Measurements from ENCODE around the gene DARS1. TPM values are rescaled to one million over a fixed set of nuclear protein-coding genes. Genes with fewer than 3 reads are reported as not detected.
"Not testable (repeated sequence)": the region's sequence is repeated elsewhere in the genome, so short reads cannot be mapped to it uniquely, and the experiment has no call there.

DARS1 gene
- total RNA-seq, 2 donors from 2014 or later, result 37.9 to 41.7 TPM

DNA sequence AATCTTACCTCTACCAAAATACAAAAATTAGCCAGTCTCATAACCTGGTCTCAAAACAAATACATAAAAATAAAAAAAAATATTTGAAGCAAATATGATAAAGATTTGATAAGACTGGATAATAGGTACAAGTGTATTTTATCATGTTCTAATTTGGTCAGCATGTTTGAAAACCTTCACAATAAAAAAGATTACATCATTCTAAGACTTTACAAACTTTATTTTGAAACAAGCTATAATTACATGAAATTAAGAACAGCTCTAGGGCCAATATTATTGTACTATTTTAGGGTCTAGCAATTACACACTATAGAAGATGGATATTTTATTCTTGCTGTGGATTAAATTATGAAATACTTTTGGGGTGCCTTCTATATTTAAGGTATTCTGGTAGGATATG, 79.7 kb downstream of the DARS1 start:
- ATAC-seq (no peak), DNase-seq (no peak)
- intact Hi-C loops (cut with DNase I, micrococcal nuclease), result no loop called here

DNA sequence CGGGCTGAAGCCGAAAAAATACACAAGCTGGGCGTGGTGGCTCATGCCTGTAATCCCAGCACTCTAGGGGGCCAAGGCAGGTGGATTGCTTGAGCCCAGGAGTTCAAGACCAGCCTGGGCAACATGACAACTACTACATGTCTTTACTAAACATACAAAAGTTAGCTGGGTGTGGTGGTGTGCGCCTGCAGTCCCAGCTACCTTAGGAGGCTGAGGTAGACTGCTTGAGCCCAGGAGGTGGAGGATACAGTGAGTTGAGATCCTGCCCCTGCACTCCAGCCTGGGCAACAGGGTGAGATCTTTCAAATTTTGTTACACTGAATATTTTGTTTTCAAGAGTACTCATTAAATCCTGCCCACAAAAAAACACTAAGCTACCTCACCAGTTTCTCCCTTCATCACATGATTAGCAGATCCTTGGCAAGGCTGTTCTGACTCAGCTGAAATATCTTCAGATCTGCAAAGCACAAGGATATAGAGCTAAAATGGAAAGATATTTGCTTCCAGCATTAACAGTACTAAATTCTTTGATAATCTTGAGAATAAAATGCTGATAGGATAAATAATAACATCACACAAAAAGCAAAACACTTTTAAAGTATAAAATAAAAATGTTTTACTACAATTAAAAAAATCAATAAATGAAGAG, 81.0 kb downstream of the DARS1 start:
- no peak for DNase-seq
- intact Hi-C loops (cut with DNase I, micrococcal nuclease), result no loop called here
- ATAC-seq, result peak; percentile 14

DNA sequence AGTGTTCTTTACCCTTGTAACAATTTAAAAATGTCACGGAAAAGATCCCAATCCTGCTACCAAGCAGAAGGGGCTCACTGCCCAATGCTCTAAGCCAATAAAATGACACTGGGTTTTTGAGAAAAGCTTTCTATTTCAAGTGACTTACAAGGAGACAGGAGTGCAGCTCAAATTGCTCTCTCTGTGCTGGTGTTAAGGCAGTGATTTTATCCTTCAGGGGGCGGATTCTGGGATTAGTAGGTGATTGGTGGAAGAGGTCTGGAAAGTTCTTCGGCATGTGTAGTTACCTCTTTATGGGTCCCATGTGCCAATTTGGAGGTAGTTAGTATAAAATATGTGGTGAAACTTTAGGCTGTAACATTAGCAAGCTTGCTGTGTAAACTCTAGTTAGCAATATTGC, 81.8 kb downstream of the DARS1 start:
- ATAC-seq (no peak), DNase-seq (no peak)
- intact Hi-C loops (cut with DNase I, micrococcal nuclease), result no loop called here

DNA sequence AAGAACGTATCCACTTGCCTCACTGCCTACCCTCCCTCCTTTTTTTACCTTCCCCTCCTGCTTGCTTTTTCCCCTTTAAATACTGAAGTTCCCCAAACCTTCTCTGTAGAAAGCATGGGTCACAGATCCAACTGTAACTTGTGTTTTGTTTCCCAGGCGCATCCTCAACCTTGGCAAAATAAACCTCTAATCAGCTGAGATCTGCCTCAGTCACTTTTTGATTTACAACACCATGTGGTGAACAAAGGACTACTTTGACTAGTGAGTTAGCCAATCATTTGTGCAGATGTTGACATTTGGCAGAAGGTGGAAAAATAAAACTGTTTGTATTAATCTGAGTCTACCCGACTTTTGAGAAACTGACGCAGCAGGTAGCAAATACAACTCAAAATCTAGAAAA, 85.9 kb downstream of the DARS1 start:
- intact Hi-C loops (cut with DNase I, micrococcal nuclease), result no loop called here
- ATAC-seq (no peak), DNase-seq (no peak)

DNA sequence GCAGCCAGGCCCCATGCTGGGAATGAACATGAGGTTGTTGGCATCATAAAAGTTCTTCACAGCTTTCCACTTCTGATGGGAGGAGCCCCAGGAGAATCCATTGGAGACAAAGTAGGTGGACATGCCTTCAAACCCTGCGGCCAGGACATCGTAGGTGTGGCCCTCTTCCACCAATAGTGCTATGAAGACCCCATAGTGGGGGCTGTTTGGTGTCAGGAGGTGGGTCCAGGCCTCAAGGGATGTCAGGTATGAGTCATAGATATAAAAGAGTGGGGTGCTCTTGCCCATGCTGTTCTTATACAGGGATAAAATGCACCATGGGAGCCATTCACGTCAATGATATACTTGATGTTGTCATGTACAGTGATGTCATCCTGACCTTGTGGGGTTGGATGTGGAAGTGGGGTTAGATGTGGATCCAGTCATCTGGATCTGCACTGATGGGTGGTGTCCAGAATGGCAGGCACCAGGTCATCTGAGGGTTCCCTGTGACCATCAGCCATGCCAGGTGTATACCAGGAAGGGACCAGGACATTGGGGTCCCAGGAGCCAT, 87.1 kb downstream of the DARS1 start:
- ATAC-seq (no peak), DNase-seq (no peak)
- intact Hi-C loops (cut with DNase I, micrococcal nuclease), result no loop called here

DNA sequence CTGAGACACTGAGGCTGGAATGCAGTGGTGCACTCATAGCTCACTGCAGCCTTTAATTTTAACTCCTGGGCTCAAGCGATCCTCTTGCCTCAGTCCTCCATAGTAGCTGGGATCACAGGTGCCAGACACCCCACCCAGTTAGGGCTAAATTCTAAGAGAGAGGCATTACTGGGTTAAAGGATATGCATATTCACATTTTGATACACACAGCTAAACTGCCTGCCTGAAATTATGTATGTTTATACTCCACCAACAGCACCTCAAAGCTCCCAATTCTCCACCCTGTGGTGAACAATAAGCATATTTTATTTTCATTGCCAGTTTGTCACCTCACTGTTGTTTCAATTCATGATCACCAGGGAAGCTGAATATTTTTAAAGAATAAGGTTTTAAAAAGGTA, 90.5 kb downstream of the DARS1 start:
- DNase-seq (no peak), ATAC-seq (no peak)
- intact Hi-C loops (cut with DNase I, micrococcal nuclease), result no loop called here

DNA sequence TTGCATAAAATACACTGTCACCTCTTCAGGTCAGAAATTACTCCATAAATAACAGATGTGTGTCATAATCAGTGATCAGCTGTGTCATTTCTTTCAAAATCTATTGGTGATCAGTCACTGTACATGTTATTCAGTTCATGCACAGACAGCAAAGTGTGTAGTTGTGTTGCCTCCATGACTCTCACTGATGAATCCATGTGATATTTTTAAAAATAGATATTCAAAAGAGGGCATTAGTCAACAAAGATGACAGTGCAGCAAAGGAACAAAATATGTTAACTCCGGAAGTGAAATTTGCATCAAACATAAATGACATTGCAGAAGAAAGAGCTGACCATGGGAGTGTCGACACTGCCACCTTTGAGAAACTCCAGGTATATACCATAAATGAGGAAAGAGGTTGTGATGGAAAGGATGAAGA, 92.0 kb downstream of the DARS1 start:
- DNase-seq, result no peak
- ATAC-seq, result no peak
- intact Hi-C loops (cut with DNase I, micrococcal nuclease), result no loop called here

DNA sequence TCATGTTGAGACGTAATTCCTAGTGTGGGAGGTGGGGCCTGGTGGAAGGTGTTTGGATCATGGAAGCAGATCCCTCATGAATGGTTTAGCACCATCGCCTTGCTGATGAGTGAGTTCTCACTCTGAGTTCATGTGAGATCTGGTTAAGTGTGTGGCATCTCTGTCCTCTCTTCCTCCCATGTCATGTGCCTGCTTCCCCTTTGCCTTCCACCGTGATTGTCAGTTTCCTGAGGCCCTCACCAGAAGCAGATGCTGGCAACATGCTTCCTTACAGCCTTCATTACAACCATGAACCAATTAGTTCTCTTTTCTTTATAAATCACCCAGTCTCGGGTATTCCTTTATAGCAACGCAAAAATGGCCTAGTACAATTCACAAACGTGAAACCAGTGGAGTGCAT, 94.6 kb downstream of the DARS1 start:
- ATAC-seq (no peak), DNase-seq (no peak)
- intact Hi-C loops (cut with DNase I, micrococcal nuclease), result no loop called here

DNA sequence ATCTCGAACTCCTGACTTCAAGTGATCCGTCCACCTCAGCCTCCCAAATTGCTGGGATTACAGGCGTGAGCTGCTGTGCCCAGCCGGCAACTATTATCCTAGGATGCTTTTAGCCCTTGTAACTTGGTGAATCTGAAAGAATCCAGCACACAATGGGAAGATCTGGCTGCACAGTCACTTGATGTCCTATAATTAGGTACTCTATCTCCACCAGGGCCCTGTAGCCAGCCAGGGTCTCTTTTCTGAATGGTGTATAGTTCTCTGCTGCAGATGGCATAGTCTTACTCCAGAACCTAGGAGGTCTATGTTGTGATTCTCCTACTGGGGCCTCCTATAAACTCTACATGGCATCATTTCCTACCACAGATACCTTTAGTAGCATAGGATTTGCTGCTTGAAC, 95.3 kb downstream of the DARS1 start:
- no peak for ATAC-seq
- intact Hi-C loops (cut with DNase I, micrococcal nuclease), result no loop called here

DNA sequence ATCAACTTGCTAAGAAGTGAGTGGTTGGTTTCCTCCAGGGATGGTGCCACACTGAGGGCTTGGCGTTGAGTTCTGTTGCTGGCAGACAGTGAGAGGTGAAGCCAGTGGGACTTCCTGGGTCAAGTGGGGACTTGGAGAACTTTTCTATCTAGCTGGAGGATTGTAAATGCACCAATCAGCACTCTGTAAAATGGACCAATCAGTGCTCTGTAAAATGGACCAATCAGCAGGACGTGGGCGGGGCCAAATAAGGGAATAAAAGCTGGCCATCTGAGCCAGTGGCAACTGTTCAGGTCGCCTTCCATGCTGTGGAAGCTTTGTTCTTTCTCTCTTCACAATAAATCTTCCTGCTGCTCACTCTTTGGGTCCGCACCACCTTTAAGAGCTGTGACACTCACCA, 96.8 kb downstream of the DARS1 start:
- intact Hi-C loops (cut with DNase I, micrococcal nuclease); ATAC-seq; DNase-seq: not testable (repeated sequence)

More for the DNA sequence above, 95.3 kb downstream of the DARS1 start:
- DNase-seq, result no peak

DNA sequence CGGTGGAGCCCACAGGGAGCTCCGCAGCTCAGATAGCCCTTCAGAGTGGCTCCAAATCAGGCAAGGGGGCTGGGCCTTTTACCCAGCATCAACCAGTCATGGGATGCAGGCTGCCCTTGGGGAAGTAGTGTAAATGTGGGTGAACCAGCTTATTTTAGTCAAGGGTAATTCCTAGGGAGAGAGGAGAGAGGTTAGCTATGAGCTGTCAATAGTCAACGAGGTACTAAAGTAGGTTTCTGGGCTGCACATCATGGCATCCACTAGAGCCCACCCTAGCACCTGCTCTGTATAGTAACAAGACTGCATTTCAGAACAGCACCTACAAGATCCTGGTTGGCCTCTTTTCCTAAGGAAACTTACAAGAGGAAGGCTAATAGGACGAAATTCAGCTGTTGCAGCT, 99.7 kb downstream of the DARS1 start:
- ATAC-seq (no peak), DNase-seq (no peak)
- intact Hi-C loops (cut with DNase I, micrococcal nuclease), result no loop called here

DNA sequence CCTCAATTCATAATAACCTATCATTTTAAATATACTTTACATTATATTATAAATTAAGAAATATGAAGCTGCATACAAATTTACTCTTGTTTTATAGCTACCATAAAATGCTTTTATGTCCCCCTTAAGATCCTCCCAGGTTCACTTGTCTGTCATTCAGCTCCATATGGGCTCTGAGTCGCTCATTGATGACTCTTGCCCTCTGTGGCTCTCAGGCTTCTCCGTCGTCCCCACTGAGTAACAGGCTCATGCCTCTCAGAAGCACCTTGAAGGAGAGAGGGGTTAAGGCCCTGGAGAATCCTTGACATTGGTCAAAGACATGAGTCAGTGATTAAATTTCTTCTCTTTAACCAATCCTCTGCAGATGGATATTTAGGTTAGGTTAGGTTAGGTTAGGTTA, 103.0 kb downstream of the DARS1 start:
- no peak for DNase-seq
- intact Hi-C loops (cut with DNase I, micrococcal nuclease), result no loop called here
- ATAC-seq, result no peak

DNA sequence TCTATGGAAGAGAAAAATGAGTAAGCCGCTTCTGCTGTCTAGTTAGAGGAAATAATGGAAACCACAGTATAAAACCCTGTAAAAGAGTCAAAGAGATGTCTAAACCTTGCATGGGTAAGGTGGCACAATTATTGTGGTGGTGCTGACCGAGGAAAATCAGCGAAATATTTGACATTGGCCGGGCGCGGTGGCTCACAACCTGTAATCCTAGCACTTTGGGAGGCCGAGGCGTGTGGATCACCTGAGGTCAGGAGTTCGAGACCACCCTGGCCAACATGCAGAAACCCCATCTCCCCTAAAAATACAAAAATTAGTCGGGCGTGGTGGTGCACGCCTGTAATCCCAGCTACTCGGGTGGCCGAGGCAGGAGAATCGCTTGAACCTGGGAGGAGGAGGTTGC, 108.7 kb downstream of the DARS1 start:
- DNase-seq (peak in 1 of 2 donors; percentile 23), ATAC-seq (peak; percentile 2)
- intact Hi-C loops (cut with DNase I, micrococcal nuclease), result not testable (repeated sequence)

DNA sequence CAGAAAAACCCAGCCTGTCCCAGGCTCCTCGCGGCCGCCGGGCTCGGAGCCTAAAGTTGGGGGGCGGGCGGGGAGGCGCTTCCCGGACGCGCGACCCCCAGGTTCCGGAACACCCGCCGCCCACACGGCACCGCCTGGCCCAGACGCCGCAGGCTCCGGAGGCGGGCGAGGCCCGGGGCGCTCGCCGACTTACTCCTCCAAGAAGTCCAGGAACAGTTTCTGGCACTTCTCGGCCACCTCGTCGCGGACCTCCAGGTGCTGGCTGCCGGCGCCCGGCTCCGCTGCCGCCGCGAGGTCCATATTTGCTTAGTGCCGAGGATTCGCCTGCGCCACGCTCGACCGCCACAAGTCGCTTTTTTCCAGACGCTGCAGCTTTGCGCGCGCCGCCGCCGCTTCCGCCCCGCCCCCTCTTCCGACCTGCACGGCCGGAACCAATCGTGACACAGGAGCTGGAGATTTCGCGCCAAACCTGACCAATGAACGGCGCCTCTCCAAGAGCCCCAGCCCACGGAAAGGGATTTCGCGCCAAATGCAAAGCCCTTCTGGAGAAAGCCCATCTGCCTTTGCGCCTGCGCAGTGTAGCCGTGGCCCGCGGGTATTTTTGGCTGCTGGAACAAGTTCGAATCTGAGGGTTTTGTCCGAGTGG, 109.2 kb downstream of the DARS1 start, which contains the start of gene MCM6:
TSS of gene MCM6 (minus strand) at position 378 of the 646 bp plus-strand sequence. CDS start at position 300, 78 bp downstream.
- peak; percentile 97 to 99 for DNase-seq
- peak; percentile 99 for ATAC-seq
- intact Hi-C loops (cut with DNase I, micrococcal nuclease), result no loop called here

DNA sequence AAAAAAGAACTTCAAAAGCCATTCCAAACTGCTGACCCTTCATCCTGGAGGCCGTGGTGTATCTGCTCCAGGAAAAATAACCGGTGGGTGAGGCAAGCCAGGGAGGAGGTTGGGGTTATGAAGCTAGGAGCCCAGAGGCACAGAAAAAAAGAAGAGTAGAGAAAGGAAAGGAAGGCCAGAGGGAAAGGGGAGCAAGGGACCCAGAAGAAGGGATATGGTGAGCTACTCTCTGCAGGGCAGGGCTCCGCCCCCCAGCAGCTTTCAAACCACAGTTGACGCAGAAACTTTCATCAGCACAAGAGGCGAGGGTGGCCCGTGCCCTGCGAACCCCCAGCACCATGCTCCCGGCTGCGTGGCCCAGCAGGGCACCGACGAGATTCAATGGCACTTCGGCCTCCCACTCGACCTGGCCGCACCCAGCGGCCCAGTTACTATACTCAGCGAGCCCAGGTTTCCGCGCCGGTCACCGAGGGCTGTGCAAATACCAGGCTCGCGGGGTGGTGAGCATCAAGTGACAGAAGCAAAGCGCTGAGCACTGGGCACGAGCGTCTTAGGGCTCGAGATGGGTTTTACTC, 109.8 kb downstream of the DARS1 start:
- DNase-seq (peak; percentile 39 to 68), ATAC-seq (peak; percentile 69)
- intact Hi-C loops (cut with DNase I, micrococcal nuclease), result no loop called here

DNA sequence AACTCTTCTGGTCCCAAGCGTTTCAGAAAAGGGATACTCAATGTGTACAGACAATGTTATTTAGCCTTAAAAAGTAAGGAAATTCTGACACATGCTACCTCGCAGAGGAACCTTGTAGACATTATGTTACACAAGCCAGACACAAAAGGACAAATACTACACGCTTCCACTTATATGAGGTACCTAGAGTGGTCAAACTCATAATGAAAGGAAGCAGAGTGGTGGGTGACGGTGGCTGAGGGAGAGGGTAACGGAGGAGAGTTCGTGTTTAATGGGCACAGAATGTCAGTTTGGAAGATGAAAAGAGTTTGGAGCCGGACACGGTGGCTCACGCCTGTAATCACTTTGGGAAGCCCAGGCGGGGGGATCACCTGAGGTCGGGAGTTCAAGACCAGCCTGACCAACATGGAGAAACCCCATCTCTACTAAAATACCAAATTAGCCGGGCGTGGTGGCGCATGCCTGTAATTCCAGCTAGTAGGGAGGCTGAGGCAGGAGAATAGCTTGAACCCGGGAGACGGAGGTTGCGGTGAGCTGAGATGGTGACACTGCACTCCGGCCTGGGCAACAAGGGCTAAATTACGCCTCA, 110.6 kb downstream of the DARS1 start:
- intact Hi-C loops (cut with DNase I, micrococcal nuclease), result no loop called here
- DNase-seq (peak in 1 of 2 donors; percentile 6), ATAC-seq (no peak)

DNA sequence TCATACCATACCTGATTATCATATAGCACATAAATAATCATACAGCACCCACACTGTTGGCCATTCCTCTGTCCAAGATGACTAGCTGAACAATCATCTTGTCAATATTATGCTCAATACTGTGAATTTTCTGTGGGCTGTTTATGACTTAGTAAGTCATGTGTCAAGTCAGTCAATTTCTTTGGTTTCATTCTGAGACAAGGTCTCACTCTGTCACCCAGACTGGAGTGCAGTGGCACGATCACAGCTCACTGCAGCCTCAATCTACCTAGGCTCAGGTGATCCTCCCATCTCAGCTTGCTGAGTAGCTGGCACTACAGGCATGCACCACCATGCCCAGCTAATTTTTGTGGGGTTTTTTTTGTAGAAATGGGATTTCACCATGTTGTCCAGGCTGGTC, 114.9 kb downstream of the DARS1 start:
- ATAC-seq, result no peak
- intact Hi-C loops (cut with DNase I, micrococcal nuclease), result no loop called here
- no peak for DNase-seq

DNA sequence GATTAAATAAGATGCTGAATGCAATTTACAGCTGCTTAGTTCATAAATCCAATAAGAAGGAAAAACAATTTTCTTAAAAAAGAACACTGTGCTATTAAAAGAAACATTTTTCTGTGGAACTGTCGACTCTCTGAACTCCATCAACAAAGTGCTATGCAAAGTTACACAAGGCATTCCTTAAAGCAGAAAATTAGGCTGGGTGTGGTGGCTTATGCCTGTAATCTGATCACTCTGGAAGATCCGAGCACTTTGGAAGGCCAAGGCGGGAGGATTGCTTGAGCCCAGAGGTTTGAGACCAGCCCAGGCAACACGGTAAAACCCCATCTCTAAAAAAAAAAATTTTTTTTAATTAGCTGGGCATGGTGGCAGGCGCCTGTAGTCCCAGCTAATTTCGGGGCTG, 122.2 kb downstream of the DARS1 start:
- ATAC-seq, result no peak
- intact Hi-C loops (cut with DNase I, micrococcal nuclease), result no loop called here
- DNase-seq, result no peak

DNA sequence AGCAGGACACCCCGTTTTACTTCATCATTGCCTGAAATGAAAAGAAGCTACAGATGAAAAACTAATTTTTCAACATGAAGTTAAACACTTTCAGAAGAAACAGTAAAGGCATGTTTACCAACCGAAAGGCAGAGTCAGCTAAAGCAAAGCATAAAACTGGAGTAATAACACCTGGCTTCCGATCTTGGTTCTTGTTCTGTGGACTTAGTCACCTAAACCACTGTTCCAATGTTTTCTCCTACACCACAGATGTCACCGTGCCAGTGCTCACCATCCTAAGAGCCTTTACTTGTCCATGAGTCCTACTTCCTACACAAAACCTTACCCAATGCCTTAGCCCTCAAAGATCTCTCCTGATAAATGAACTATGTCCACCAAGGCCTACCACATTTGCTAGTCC, 122.7 kb downstream of the DARS1 start:
- ATAC-seq (no peak), DNase-seq (no peak)
- intact Hi-C loops (cut with DNase I, micrococcal nuclease), result no loop called here

Data from left colon (tissue), 2 donors.